ENCODE results near the gene PRRX2.
"Not testable (repeated sequence)": the region's sequence is repeated elsewhere in the genome, so short reads cannot be mapped to it uniquely, and the experiment has no call there.

PRRX2 gene

GRCh38 chr9:129761901-129762369, 96.5 kb downstream of the PRRX2 start:
- no peak for DNase-seq

- DNase-seq, result not testable (repeated sequence)
Observed at GRCh38 chr9:129762370-129762984, 97.0 kb downstream of the PRRX2 start.

GRCh38 chr9:129762985-129763926, 97.8 kb downstream of the PRRX2 start:
- DNase-seq, result no peak

- DNase-seq, result no peak
Observed at GRCh38 chr9:129765764-129766317, 100.4 kb downstream of the PRRX2 start.

- no peak for DNase-seq
Observed at GRCh38 chr9:129768486-129768885, 103.0 kb downstream of the PRRX2 start.

GRCh38 chr9:129769669-129770068, 104.2 kb downstream of the PRRX2 start:
- no peak for DNase-seq

GRCh38 chr9:129770741-129771140, 105.3 kb downstream of the PRRX2 start:
- no peak for DNase-seq
